Panc1 (cell line): ENCODE results near the gene TADA1. TPM values are rescaled to one million over a fixed set of nuclear protein-coding genes. Genes with fewer than 3 reads are reported as not detected.

Experiments used
- ATAC-seq: fragments of 200-7000 bp; cut with Tn5 transposase; 2 replicates; pipeline ENCODE4 v1.9.1; 2020; ENCODE audit warnings: mild to moderate bottlenecking, moderate library complexity
- BruUV-seq: library from RNA; stranded (reverse); fragments of 400-500 nt; replicated peaks from 2 replicates; lab custom pipeline; 2021; lab: Mats Ljungman, UMichigan
- CTCF ChIA-PET: fragments of 300-600 bp; sonication (Branson Sonifier 250); formaldehyde crosslinking; loops from one replicate; lab custom pipeline; 2022; ENCODE audit warnings: antibody characterized with exemption; lab: Charles Lee
- POLR2A ChIA-PET: fragments of 300-600 bp; sonication (Branson Sonifier 250); formaldehyde crosslinking; loops from one replicate; lab custom pipeline; 2022; ENCODE audit warnings: antibody characterized with exemption; lab: Charles Lee
- DNase-seq: peaks from one replicate; pipeline ENCODE4 v3.0.0-alpha.2; 2010; ENCODE audit warnings: low read depth, low spot score
- H3K27ac ChIP-seq: 2 replicates; pipeline ENCODE4 v1.5.1; 2011; ENCODE audit warnings: mild to moderate bottlenecking, low read length, inconsistent platforms
- H3K27me3 ChIP-seq: fragments of 200-500 bp; sonication (Bioruptor generic); 2 replicates; pipeline ENCODE4 v1.6.0; 2014; ENCODE audit warnings: low read length, inconsistent platforms; ENCODE audit not compliant: control insufficient read depth, insufficient read depth
- H3K36me3 ChIP-seq: fragments of 200-500 bp; sonication (Bioruptor generic); 2 replicates; pipeline ENCODE4 v1.5.1; 2014; ENCODE audit warnings: inconsistent platforms, mild to moderate bottlenecking, low read length, moderate library complexity; ENCODE audit not compliant: control insufficient read depth, insufficient read depth
- H3K4me1 ChIP-seq: 2 replicates; pipeline ENCODE4 v1.5.1; 2011; ENCODE audit warnings: inconsistent platforms, mild to moderate bottlenecking, low read length, moderate library complexity; ENCODE audit not compliant: control insufficient read depth, insufficient read depth
- H3K4me3 ChIP-seq, 2 experiments: 2 replicates each; pipeline ENCODE4 v1.5.1; 2011 to 2012; ENCODE audit warnings: low read depth in 2 of 2, low read length in 2 of 2, mild to moderate bottlenecking in 2 of 2, inconsistent platforms in 1 of 2, moderate library complexity in 1 of 2
- H3K9me3 ChIP-seq: fragments of 200-500 bp; sonication (Bioruptor generic); 2 replicates; pipeline ENCODE4 v1.5.1; 2014; ENCODE audit warnings: low read depth, mild to moderate bottlenecking, inconsistent platforms, low read length, moderate library complexity; ENCODE audit not compliant: control insufficient read depth, insufficient read depth
- CTCF ChIP-seq: fragments of 450-650 bp; IDR thresholded peaks from 2 replicates; pipeline ENCODE4 v1.5.1; 2017; ENCODE audit warnings: mild to moderate bottlenecking
- POLR2AphosphoS5 ChIP-seq: IDR thresholded peaks from 2 replicates; pipeline ENCODE4 v1.6.1; 2012; ENCODE audit warnings: mild to moderate bottlenecking, low read depth, low read length, moderate library complexity
- REST ChIP-seq, 2 experiments: IDR thresholded peaks; 2 replicates each; pipeline ENCODE4 v1.6.1; 2011 to 2012; ENCODE audit warnings: low read depth in 2 of 2, control low read depth in 1 of 2, low read length in 1 of 2, mild to moderate bottlenecking in 1 of 2, moderate library complexity in 1 of 2; ENCODE audit not compliant: insufficient read depth in 1 of 2
- SIN3A ChIP-seq: IDR thresholded peaks from 2 replicates; pipeline ENCODE4 v1.6.1; 2012; ENCODE audit warnings: low read depth, mild to moderate bottlenecking, low read length, moderate library complexity, borderline replicate concordance; ENCODE audit not compliant: insufficient read depth
- TCF7L2 ChIP-seq: IDR thresholded peaks from 2 replicates; pipeline ENCODE4 v1.6.1; 2011; ENCODE audit warnings: mild to moderate bottlenecking, low read depth, low read length, inconsistent platforms
- in situ Hi-C: cut with HindIII; loops from 2 replicates; pipeline ENCODE4 v1.10.0; 2016; ENCODE audit warnings: low sequenced_read_pairs, low pct_unique_long_range_greater_than_20kb
- intact Hi-C: fragments of 100-400 bp; cut with micrococcal nuclease; formaldehyde crosslinking; loops from one replicate; pipeline ENCODE4 v1.10.0; 2022; ENCODE audit not compliant: unreplicated experiment
- total RNA-seq: library from RNA; stranded (reverse); gene quantifications from one replicate; pipeline ENCODE4 v1.2.1, GENCODE V29; 2021; ENCODE audit not compliant: unreplicated experiment

TADA1 gene
- total RNA-seq, 1 experiment from 2014 or later, result 12.3 TPM

- H3K4me1 ChIP-seq, result no peaks in the 10 kb centered on the region
- ATAC-seq, result no peak
- H3K36me3 ChIP-seq, result peaks cover 16% of the 10 kb centered on the region; the same call in 1 of the 2 replicates
- H3K9me3 ChIP-seq, result no peaks in the 10 kb centered on the region
- in situ Hi-C loops (no loop called here), intact Hi-C loops (no loop called here)
- no peaks in the 10 kb centered on the region for H3K27me3 ChIP-seq
- BruUV-seq, result no TSS peak
- no peak overlapping the region for H3K4me3 ChIP-seq
- ChIA-PET CTCF (no interaction called here), POLR2A (no interaction called here)
- no peak overlapping the region for H3K27ac ChIP-seq
- no peak for TF ChIP-seq TCF7L2
- no peak for TF ChIP-seq SIN3A
- TF ChIP-seq CTCF, result no peak
- no peak for TF ChIP-seq POLR2AphosphoS5
- no peak for TF ChIP-seq REST (IDR thresholded peaks at IDR 0.05; ENCODE audit: insufficient read depth in 1 of 2, low read depth in 2 of 2, low read length in 1 of 2)
- no peak for DNase-seq
Observed at GRCh38 chr1:166865926-166866325, 10.1 kb downstream of the TADA1 start.

GRCh38 chr1:166859597-166859996 is 16.5 kb downstream of the TADA1 start:
- H3K27ac ChIP-seq, result no peak overlapping the region
- intact Hi-C loops, result no loop called here
- H3K9me3 ChIP-seq, result no peaks in the 10 kb centered on the region
- H3K4me3 ChIP-seq, result no peak overlapping the region
- DNase-seq, result no peak
- no peaks in the 10 kb centered on the region for H3K4me1 ChIP-seq
- H3K36me3 ChIP-seq, result peaks cover 43% of the 10 kb centered on the region
- BruUV-seq, result no TSS peak
- CTCF ChIA-PET, result no interaction called here
- TF ChIP-seq REST (IDR thresholded peaks at IDR 0.05; ENCODE audit: insufficient read depth in 1 of 2, low read depth in 2 of 2, low read length in 1 of 2) (no peak), CTCF (no peak), SIN3A (no peak), POLR2AphosphoS5 (no peak), TCF7L2 (no peak)
- POLR2A ChIA-PET, result interaction anchor here (0.6 kb wide), 1 partner anchor 76 kb away, joined by 3 read pairs; no protein-coding TSS in a partner anchor
- in situ Hi-C loops, result no loop called here
- no peak for ATAC-seq
- no peaks in the 10 kb centered on the region for H3K27me3 ChIP-seq
